Measurements from ENCODE around the gene ANXA2R.
"Not testable (repeated sequence)": the region's sequence is repeated elsewhere in the genome, so short reads cannot be mapped to it uniquely, and the experiment has no call there.

ANXA2R gene

DNA sequence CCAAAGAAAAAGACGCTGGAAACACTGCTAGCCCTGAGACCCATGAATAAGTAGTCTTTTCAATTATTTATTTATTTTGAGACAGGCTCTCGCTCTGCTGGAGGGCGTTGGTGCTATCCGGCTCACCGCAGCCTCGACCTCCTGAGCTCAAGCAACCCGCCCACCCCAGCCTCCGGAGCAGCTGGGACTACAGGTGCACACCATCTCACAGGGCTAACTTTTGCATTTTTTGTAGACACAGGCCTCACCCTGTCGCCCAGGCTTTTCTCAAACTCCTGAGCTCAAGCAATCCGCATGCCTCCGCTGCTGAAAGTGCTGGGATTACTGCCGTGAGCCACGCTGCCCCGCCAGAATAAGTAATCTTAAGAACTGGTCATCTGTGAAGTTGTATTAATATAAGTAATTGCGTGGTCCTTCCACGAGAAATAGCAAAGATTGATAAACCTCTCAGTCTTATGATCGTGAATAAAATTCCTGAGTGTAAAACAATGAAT lies 1.6 kb downstream of the ANXA2R start:
- Histone ChIP-seq H3K4me1 (ENCODE audit: control insufficient read depth, insufficient read depth, low read length) (peaks cover 18% of the 10 kb centered on the region), H3K27me3 (ENCODE audit: control insufficient read depth, insufficient read depth, low read length) (no peaks in the 10 kb centered on the region), H3K4me3 (ENCODE audit: low read length) (no peak overlapping the region), H3K9ac (ENCODE audit: low read depth, low read length) (no peak overlapping the region), H3K9me3 (replicated peaks; ENCODE audit: low read length) (no peaks in the 10 kb centered on the region), H3K36me3 (ENCODE audit: insufficient read depth, low read length) (no peaks in the 10 kb centered on the region), H3K4me2 (ENCODE audit: low read length) (peak overlapping the region; percentile 93)

DNA sequence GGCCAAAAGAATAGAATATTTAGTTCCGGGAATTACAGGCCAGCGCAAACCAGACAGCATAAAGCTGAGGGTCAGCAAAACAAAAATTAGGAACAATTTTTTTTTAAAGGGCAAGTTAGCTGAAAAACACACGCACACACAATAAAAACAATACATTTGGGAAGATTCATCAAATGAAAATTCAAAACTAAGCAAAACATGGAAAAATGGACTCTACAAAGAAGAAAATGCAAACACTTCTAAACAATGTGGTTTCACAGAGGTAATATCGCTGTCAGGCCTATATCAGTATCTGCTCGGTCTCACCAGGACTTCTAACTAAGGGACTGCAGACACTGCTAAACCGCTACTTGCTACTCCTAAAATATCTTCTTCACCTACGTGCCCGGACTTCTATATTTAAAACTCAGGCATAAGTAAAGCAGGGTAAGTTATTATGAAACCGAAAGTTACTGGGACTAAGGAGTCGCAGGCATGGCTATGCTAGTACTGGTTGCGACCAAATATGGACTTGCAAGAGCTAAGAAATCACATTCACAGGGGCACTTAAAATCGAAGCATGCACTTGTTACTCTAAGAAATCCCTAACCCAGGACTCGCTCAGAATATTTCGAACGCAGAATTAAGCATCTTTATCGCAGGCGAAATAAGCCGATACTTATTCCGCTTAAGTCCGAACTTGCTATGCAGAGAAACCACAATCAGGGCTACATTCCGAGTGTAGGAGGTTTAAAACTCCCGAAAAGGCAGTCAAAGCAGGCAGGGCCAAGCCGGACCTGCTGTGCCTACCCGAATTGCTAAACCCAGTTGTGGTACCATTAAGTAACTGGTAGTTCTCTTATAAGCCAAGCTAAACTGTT lies 2.3 kb downstream of the ANXA2R start:
- peak overlapping the region; percentile 52 for H3K4me3 ChIP-seq (ENCODE audit: low read length)
- H3K4me1 ChIP-seq (ENCODE audit: control insufficient read depth, insufficient read depth, low read length), result peaks cover 18% of the 10 kb centered on the region

DNA sequence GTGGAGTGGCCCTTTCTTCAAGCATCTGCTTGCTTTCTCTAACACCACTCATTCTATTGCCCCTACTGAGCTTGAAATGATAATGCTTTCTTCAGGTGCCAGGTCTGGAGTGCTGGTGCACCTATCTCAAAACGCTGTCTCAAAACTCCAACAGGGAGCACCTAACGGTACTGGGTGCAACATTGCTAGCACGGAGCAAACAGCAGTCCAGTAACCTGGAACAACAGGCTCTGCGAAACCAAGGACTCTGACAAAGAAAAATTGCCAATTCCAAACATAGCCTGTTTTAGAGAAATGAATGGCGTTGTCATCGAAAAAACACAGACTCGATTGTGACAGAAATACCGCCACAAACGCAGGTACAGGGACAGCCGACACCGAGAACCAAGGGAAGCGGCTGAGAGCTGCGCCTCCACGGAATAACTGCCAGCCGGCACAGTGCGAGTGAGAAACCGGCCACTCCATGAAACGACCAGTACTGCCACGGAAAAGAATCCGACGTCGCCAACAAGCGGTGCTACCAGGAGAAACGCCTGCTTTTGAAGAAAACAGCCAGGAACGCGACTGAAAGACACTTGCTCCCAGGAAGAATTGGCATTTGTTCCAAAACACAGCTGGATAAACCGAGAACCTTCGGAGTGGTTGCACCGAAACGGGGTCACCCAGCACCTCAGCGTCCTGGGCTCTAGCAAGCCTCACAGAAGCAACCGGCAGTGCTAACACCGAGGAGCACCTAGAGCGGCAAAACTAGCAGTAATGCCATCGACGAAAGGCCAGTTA lies 3.1 kb downstream of the ANXA2R start:
- peaks cover 18% of the 10 kb centered on the region for H3K4me1 ChIP-seq (ENCODE audit: control insufficient read depth, insufficient read depth, low read length)
- H3K36me3 ChIP-seq (ENCODE audit: insufficient read depth, low read length), result no peaks in the 10 kb centered on the region
- H3K9me3 ChIP-seq (replicated peaks; ENCODE audit: low read length), result no peaks in the 10 kb centered on the region
- H3K4me2 ChIP-seq (ENCODE audit: low read length), result peak overlapping the region; percentile 60
- H3K4me3 ChIP-seq (ENCODE audit: low read length), result peak overlapping the region; percentile 52
- peak overlapping the region; percentile 41 for H3K9ac ChIP-seq (ENCODE audit: low read depth, low read length)
- H3K27me3 ChIP-seq (ENCODE audit: control insufficient read depth, insufficient read depth, low read length), result no peaks in the 10 kb centered on the region

More for the DNA sequence above, 2.3 kb downstream of the ANXA2R start:
- Histone ChIP-seq H3K4me2 (ENCODE audit: low read length) (peak overlapping the region; percentile 60), H3K9me3 (replicated peaks; ENCODE audit: low read length) (no peaks in the 10 kb centered on the region), H3K27me3 (ENCODE audit: control insufficient read depth, insufficient read depth, low read length) (no peaks in the 10 kb centered on the region), H3K9ac (ENCODE audit: low read depth, low read length) (peak overlapping the region; percentile 41), H3K36me3 (ENCODE audit: insufficient read depth, low read length) (no peaks in the 10 kb centered on the region)

DNA sequence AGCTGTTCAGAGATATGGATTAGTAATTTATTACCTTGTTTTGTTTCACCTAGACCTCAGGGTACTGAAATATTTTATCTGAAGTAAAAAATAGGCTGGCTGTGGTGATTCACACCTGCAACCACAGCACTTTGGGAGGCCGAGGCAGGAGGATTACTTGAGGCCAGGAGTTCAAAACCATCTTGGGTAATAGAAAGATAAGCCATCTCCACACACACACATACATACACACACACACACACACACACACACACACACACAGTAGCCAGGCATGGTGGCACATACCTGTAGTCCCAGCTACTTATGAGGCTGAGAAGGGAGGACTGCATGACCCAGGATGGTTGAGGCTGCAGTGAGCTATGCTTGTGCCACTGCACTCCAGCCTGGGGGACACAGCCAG lies 3.7 kb downstream of the ANXA2R start:
- H3K9me3 ChIP-seq (replicated peaks; ENCODE audit: low read length), result no peaks in the 10 kb centered on the region
- no peak overlapping the region for H3K4me2 ChIP-seq (ENCODE audit: low read length)
- no peaks in the 10 kb centered on the region for H3K27me3 ChIP-seq (ENCODE audit: control insufficient read depth, insufficient read depth, low read length)
- peaks cover 18% of the 10 kb centered on the region for H3K4me1 ChIP-seq (ENCODE audit: control insufficient read depth, insufficient read depth, low read length)
- no peak overlapping the region for H3K9ac ChIP-seq (ENCODE audit: low read depth, low read length)
- H3K4me3 ChIP-seq (ENCODE audit: low read length), result no peak overlapping the region
- H3K36me3 ChIP-seq (ENCODE audit: insufficient read depth, low read length), result no peaks in the 10 kb centered on the region

DNA sequence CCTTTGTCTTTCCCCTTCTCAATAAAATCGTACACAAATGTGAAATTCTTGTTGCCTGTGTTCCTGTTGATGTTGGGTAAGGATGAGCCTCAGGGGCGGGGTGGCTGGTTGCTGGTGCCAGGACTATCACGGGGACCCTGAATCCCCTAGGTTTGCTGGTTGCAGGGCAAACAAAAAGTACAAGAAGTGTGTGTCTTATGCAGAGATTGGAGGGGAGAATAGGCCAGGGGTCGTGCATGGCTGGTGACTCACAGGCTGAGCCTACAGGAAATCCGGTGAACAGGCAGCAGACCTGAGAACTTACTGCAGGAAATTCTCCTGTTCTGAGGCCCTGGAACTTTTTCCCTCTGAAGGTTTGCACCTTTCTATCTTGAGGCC lies 5.5 kb downstream of the ANXA2R start:
- Histone ChIP-seq H3K4me3 (ENCODE audit: low read length) (no peak overlapping the region), H3K4me1 (ENCODE audit: control insufficient read depth, insufficient read depth, low read length) (peaks cover 18% of the 10 kb centered on the region), H3K27me3 (ENCODE audit: control insufficient read depth, insufficient read depth, low read length) (no peaks in the 10 kb centered on the region), H3K9ac (ENCODE audit: low read depth, low read length) (no peak overlapping the region), H3K4me2 (ENCODE audit: low read length) (peak overlapping the region; percentile 35), H3K36me3 (ENCODE audit: insufficient read depth, low read length) (no peaks in the 10 kb centered on the region), H3K9me3 (replicated peaks; ENCODE audit: low read length) (no peaks in the 10 kb centered on the region)

DNA sequence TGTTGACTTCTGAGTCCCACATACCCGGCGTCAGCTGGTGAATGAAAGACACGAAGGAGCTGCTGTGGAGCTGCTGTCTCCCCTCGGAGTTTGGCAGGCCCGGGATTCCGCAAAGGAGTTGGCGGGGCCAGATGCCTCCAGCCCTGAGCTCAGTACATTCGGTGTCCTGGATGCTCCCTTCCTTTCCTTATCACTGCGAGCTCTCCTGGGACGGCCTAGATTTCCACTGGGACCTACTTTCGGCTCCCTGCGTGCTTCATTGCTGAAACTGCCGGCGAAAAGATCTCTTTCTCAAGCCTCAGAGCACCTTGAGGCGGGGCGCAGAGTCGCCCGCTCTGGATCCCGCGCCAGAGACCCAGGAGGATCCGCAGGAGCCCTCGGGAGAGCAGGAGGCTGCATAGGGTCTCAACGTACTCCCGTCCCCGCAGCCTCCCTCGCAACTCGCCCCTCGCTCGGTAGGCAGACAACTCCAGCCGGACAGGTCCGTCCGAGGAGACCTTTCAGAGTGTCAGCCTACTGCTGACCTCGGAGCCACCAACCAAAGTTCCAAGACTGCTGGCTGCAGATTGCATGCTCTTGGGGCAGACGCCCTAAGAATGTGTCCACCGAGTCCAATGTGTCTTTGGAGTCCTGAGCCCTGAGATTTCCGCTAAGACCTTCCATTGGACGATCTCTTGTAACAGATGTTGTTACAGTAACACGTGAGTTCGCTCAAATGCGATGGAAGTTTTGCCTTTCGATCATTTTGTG lies 6.1 kb downstream of the ANXA2R start:
- Histone ChIP-seq H3K4me1 (ENCODE audit: control insufficient read depth, insufficient read depth, low read length) (peaks cover 18% of the 10 kb centered on the region), H3K27me3 (ENCODE audit: control insufficient read depth, insufficient read depth, low read length) (no peaks in the 10 kb centered on the region), H3K36me3 (ENCODE audit: insufficient read depth, low read length) (no peaks in the 10 kb centered on the region), H3K4me3 (ENCODE audit: low read length) (no peak overlapping the region), H3K4me2 (ENCODE audit: low read length) (no peak overlapping the region), H3K9me3 (replicated peaks; ENCODE audit: low read length) (no peaks in the 10 kb centered on the region), H3K9ac (ENCODE audit: low read depth, low read length) (no peak overlapping the region)

DNA sequence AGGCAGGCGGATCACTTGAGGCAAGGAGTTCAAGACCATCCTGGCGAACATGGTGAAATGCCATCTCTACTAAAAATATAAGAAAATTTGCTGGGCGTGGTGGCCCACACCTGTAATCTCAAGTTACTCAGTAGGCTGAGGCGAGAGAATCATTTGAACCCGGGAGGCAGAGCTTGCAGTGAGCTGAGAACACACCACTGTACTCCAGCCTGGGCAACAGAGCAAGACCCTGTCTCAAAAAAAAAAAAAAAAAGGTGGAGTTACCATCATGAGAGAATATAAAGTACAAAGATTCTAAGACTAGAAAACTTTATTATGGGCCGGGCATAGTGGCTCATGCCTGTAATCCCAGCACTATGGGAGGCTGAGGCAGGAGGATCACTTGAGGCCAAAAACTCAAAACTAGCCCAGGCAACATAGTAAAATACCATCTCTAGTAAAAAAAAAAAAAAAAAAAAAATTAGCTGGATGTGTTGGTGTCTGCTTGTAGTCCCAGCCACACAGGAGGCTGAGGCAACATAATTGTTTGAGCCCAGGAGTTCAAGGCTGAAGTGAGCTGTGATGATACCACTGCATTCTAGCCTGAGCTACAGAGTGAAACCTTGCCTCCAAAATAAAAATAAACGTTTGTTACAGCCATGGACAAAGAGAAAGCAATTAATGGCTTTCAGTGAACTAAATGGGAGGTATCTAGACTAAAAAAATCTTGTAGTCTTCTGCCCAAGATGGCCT lies 12.9 kb downstream of the ANXA2R start:
- no peak overlapping the region for H3K4me2 ChIP-seq (ENCODE audit: low read length)
- H3K9me3 ChIP-seq (replicated peaks; ENCODE audit: low read length), result no peaks in the 10 kb centered on the region
- no peaks in the 10 kb centered on the region for H3K27me3 ChIP-seq (ENCODE audit: control insufficient read depth, insufficient read depth, low read length)
- H3K4me1 ChIP-seq (ENCODE audit: control insufficient read depth, insufficient read depth, low read length), result no peaks in the 10 kb centered on the region
- no peaks in the 10 kb centered on the region for H3K36me3 ChIP-seq (ENCODE audit: insufficient read depth, low read length)
- no peak overlapping the region for H3K9ac ChIP-seq (ENCODE audit: low read depth, low read length)
- no peak overlapping the region for H3K4me3 ChIP-seq (ENCODE audit: low read length)

DNA sequence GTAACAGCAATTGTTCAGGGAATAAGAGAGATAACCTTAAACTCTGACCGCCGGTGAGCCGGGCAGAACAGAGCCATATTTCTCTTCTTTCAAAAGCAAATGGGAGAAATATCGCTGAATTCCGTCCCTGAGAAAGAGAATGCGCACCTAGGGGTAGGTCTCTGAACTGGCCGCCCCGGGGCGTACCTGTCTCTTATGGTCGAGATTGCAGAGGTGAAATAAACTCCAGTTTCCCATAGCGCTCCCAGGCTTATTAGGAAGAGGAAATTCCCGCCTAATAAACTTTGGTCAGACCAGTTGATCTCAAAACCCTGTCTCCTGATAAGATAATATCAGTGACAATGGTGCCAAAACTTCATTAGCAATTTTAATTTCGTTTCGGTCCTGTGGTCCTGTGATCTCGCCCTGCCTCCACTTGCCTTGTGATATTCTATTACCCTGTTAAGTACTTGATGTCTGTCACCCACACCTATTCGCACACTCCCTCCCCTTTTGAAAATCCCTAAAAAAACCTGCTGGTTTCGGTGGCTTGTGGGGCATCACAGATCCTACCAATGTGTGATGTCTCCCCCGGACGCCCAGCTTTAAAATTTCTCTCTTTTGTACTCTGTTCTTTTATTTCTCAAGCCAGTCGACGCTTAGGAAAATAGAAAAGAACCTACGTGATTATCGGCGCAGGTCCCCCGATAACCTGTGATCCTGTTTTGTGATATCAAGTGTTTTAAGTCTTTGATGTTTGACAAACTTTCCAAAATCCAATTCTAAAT lies 14.8 kb downstream of the ANXA2R start:
- not testable (repeated sequence) for H3K27me3 ChIP-seq (ENCODE audit: control insufficient read depth, insufficient read depth, low read length); H3K9ac ChIP-seq (ENCODE audit: low read depth, low read length); H3K4me1 ChIP-seq (ENCODE audit: control insufficient read depth, insufficient read depth, low read length); H3K36me3 ChIP-seq (ENCODE audit: insufficient read depth, low read length); H3K9me3 ChIP-seq (replicated peaks; ENCODE audit: low read length); H3K4me2 ChIP-seq (ENCODE audit: low read length); H3K4me3 ChIP-seq (ENCODE audit: low read length)

DNA sequence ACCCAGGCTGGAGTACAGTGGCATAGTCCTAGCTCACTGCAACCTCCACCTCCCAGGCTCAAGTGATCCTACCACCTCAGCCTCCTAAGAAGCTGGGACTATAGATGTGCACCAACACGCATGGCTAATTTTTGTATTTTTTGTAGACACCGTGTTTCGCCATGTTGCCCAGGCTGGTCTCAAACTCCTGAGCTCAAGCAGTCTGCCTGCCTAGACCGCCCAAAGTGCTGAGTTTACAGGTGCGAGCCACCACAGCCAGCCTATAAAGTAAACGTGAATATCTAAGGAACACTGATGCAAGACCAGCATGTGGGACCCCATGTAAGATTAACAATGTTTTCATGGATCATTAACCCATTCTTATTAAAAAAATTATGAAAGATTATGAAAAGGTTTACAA lies 15.9 kb downstream of the ANXA2R start:
- Histone ChIP-seq H3K27me3 (ENCODE audit: control insufficient read depth, insufficient read depth, low read length) (no peaks in the 10 kb centered on the region), H3K4me1 (ENCODE audit: control insufficient read depth, insufficient read depth, low read length) (no peaks in the 10 kb centered on the region), H3K4me2 (ENCODE audit: low read length) (no peak overlapping the region), H3K9ac (ENCODE audit: low read depth, low read length) (no peak overlapping the region), H3K4me3 (ENCODE audit: low read length) (no peak overlapping the region), H3K36me3 (ENCODE audit: insufficient read depth, low read length) (no peaks in the 10 kb centered on the region), H3K9me3 (replicated peaks; ENCODE audit: low read length) (no peaks in the 10 kb centered on the region)

DNA sequence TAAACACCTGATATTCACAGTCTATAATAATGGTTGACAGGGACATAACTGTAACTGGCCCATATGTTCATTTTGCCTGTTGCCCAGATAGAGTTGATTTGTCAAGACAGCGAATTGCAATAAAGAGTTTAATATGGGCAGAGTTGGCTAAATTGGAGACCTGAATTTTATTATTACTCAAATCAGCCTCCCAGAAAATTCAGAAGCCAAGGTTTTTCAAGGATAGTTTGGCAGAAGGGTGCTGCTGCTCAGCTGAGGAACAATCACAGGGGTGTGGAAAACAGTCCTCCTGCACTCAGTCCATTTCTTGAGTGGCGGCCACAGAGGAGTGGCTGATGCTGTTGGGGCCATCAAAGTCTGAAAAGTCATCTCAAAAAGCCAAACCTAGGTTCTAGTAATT lies 19.0 kb downstream of the ANXA2R start:
- H3K4me2 ChIP-seq (ENCODE audit: low read length), result no peak overlapping the region
- H3K9ac ChIP-seq (ENCODE audit: low read depth, low read length), result no peak overlapping the region
- H3K4me1 ChIP-seq (ENCODE audit: control insufficient read depth, insufficient read depth, low read length), result peaks cover 9% of the 10 kb centered on the region
- no peaks in the 10 kb centered on the region for H3K36me3 ChIP-seq (ENCODE audit: insufficient read depth, low read length)
- H3K4me3 ChIP-seq (ENCODE audit: low read length), result no peak overlapping the region
- no peaks in the 10 kb centered on the region for H3K27me3 ChIP-seq (ENCODE audit: control insufficient read depth, insufficient read depth, low read length)
- no peaks in the 10 kb centered on the region for H3K9me3 ChIP-seq (replicated peaks; ENCODE audit: low read length)
